Effector memory CD4-positive, alpha-beta T cell (primary cell): ENCODE data around the gene LRFN2.

ENCODE experiments used
- DNase-seq, 3 donors: peaks; one replicate each; pipeline ENCODE4 v3.0.0-alpha.2; 2020
- H3K27ac ChIP-seq: 2 replicates; pipeline ENCODE4 v1.7.0; 2013; ENCODE audit warnings: mild to moderate bottlenecking, low read length, moderate library complexity; ENCODE audit not compliant: insufficient read depth, poor library complexity, severe bottlenecking
- H3K27me3 ChIP-seq: replicated peaks from 2 replicates; pipeline ENCODE4 v1.7.0; 2013; ENCODE audit warnings: mild to moderate bottlenecking, low read length; ENCODE audit not compliant: insufficient read depth, control insufficient read depth, poor library complexity, severe bottlenecking
- H3K36me3 ChIP-seq: 2 replicates; pipeline ENCODE4 v1.7.0; 2013; ENCODE audit warnings: mild to moderate bottlenecking, low read length, moderate library complexity; ENCODE audit not compliant: control insufficient read depth, insufficient read depth
- H3K4me1 ChIP-seq: 2 replicates; pipeline ENCODE4 v1.7.0; 2013; ENCODE audit warnings: low read length, mild to moderate bottlenecking; ENCODE audit not compliant: control insufficient read depth, insufficient read depth, poor library complexity, severe bottlenecking
- H3K4me3 ChIP-seq: 2 replicates; pipeline ENCODE4 v1.7.0; 2013; ENCODE audit warnings: low read length, low read depth, mild to moderate bottlenecking; ENCODE audit not compliant: insufficient read depth, poor library complexity, severe bottlenecking
- H3K9me3 ChIP-seq: 2 replicates; pipeline ENCODE4 v1.7.0; 2013; ENCODE audit warnings: mild to moderate bottlenecking, low read length, moderate library complexity; ENCODE audit not compliant: control insufficient read depth

LRFN2 gene

GRCh38 chr6:40524797-40525585, 62.2 kb downstream of the LRFN2 start:
- Histone ChIP-seq H3K9me3 (no peaks in the 10 kb centered on the region), H3K36me3 (no peaks in the 10 kb centered on the region), H3K4me1 (no peaks in the 10 kb centered on the region), H3K27ac (no peak overlapping the region), H3K4me3 (no peak overlapping the region), H3K27me3 (no peaks in the 10 kb centered on the region)
- no peak for DNase-seq

GRCh38 chr6:40523505-40524172, 63.5 kb downstream of the LRFN2 start:
- Histone ChIP-seq H3K36me3 (no peaks in the 10 kb centered on the region), H3K27ac (no peak overlapping the region), H3K9me3 (no peaks in the 10 kb centered on the region), H3K4me1 (no peaks in the 10 kb centered on the region), H3K4me3 (no peak overlapping the region), H3K27me3 (no peaks in the 10 kb centered on the region)
- DNase-seq, result no peak

GRCh38 chr6:40521496-40521895, 65.7 kb downstream of the LRFN2 start:
- Histone ChIP-seq H3K4me1 (no peaks in the 10 kb centered on the region), H3K9me3 (no peaks in the 10 kb centered on the region), H3K27ac (no peak overlapping the region), H3K36me3 (no peaks in the 10 kb centered on the region), H3K4me3 (no peak overlapping the region), H3K27me3 (no peaks in the 10 kb centered on the region)
- no peak for DNase-seq

- no peak overlapping the region for H3K27ac ChIP-seq
- no peaks in the 10 kb centered on the region for H3K9me3 ChIP-seq
- no peaks in the 10 kb centered on the region for H3K27me3 ChIP-seq
- no peaks in the 10 kb centered on the region for H3K36me3 ChIP-seq
- no peaks in the 10 kb centered on the region for H3K4me1 ChIP-seq
- no peak for DNase-seq
- no peak overlapping the region for H3K4me3 ChIP-seq
Observed at GRCh38 chr6:40520678-40521077, 66.5 kb downstream of the LRFN2 start.

GRCh38 chr6:40520084-40520483, 67.1 kb downstream of the LRFN2 start:
- Histone ChIP-seq H3K4me3 (no peak overlapping the region), H3K4me1 (no peaks in the 10 kb centered on the region)

GRCh38 chr6:40517654-40518053, 69.5 kb downstream of the LRFN2 start:
- Histone ChIP-seq H3K4me1 (no peaks in the 10 kb centered on the region), H3K27me3 (no peaks in the 10 kb centered on the region), H3K27ac (no peak overlapping the region), H3K9me3 (no peaks in the 10 kb centered on the region), H3K4me3 (no peak overlapping the region), H3K36me3 (no peaks in the 10 kb centered on the region)
- DNase-seq, result no peak

More at GRCh38 chr6:40520084-40520483, 67.1 kb downstream of the LRFN2 start:
- no peak for DNase-seq
- Histone ChIP-seq H3K27ac (no peak overlapping the region), H3K36me3 (no peaks in the 10 kb centered on the region), H3K27me3 (no peaks in the 10 kb centered on the region), H3K9me3 (no peaks in the 10 kb centered on the region)

GRCh38 chr6:40516429-40516828, 70.7 kb downstream of the LRFN2 start:
- no peak for DNase-seq
- H3K4me1 ChIP-seq, result no peaks in the 10 kb centered on the region
- no peak overlapping the region for H3K27ac ChIP-seq
- H3K27me3 ChIP-seq, result no peaks in the 10 kb centered on the region
- H3K9me3 ChIP-seq, result no peaks in the 10 kb centered on the region
- no peaks in the 10 kb centered on the region for H3K36me3 ChIP-seq
- no peak overlapping the region for H3K4me3 ChIP-seq

- H3K27me3 ChIP-seq, result no peaks in the 10 kb centered on the region
Observed at GRCh38 chr6:40512340-40512739, 74.8 kb downstream of the LRFN2 start.

GRCh38 chr6:40511884-40512283, 75.3 kb downstream of the LRFN2 start:
- Histone ChIP-seq H3K4me1 (no peaks in the 10 kb centered on the region), H3K27me3 (no peaks in the 10 kb centered on the region), H3K9me3 (no peaks in the 10 kb centered on the region), H3K27ac (no peak overlapping the region), H3K36me3 (no peaks in the 10 kb centered on the region), H3K4me3 (no peak overlapping the region)
- no peak for DNase-seq

More at GRCh38 chr6:40512340-40512739, 74.8 kb downstream of the LRFN2 start:
- no peaks in the 10 kb centered on the region for H3K9me3 ChIP-seq
- no peak overlapping the region for H3K27ac ChIP-seq
- no peak overlapping the region for H3K4me3 ChIP-seq
- H3K4me1 ChIP-seq, result no peaks in the 10 kb centered on the region
- no peaks in the 10 kb centered on the region for H3K36me3 ChIP-seq
- DNase-seq, result no peak

- H3K4me3 ChIP-seq, result no peak overlapping the region
- no peak for DNase-seq
Observed at GRCh38 chr6:40510442-40510841, 76.7 kb downstream of the LRFN2 start.

More at GRCh38 chr6:40510442-40510841, 76.7 kb downstream of the LRFN2 start:
- Histone ChIP-seq H3K27ac (no peak overlapping the region), H3K4me1 (no peaks in the 10 kb centered on the region), H3K9me3 (no peaks in the 10 kb centered on the region), H3K36me3 (no peaks in the 10 kb centered on the region), H3K27me3 (no peaks in the 10 kb centered on the region)
